GM18508 (cell line): ENCODE measurements around the gene RIN2.

Experiments used
- ATAC-seq: cut with Tn5 transposase; IDR thresholded peaks from one replicate; pipeline ENCODE4 v1.9.1; 2021; ENCODE audit warnings: moderate number of reproducible peaks; ENCODE audit not compliant: insufficient read depth, unreplicated experiment

The RIN2 gene

GRCh38 chr20:19761841-19762240, 3.8 kb downstream of the RIN2 start:
- no peak for ATAC-seq

- ATAC-seq = no peak
Observed at GRCh38 chr20:19764207-19764606, 6.1 kb downstream of the RIN2 start.

GRCh38 chr20:19765266-19765665, 7.2 kb downstream of the RIN2 start:
- no peak for ATAC-seq

- no peak for ATAC-seq
Observed at GRCh38 chr20:19765913-19766312, 7.9 kb downstream of the RIN2 start.

- ATAC-seq = no peak
Observed at GRCh38 chr20:19767070-19767469, 9.0 kb downstream of the RIN2 start.

GRCh38 chr20:19768325-19768842, 10.3 kb downstream of the RIN2 start:
- ATAC-seq = no peak

- ATAC-seq = no peak
Observed at GRCh38 chr20:19769507-19769906, 11.4 kb downstream of the RIN2 start.

GRCh38 chr20:19770375-19770774, 12.3 kb downstream of the RIN2 start:
- no peak for ATAC-seq

- no peak for ATAC-seq
Observed at GRCh38 chr20:19771031-19771430, 13.0 kb downstream of the RIN2 start.

- ATAC-seq = no peak
Observed at GRCh38 chr20:19773471-19773870, 15.4 kb downstream of the RIN2 start.

GRCh38 chr20:19774135-19774933, 16.3 kb downstream of the RIN2 start:
- ATAC-seq = no peak

GRCh38 chr20:19775353-19776253, 17.5 kb downstream of the RIN2 start:
- no peak for ATAC-seq

- ATAC-seq = no peak
Observed at GRCh38 chr20:19777315-19777714, 19.3 kb downstream of the RIN2 start.

- ATAC-seq = no peak
Observed at GRCh38 chr20:19777981-19778380, 19.9 kb downstream of the RIN2 start.

GRCh38 chr20:19778404-19778803, 20.3 kb downstream of the RIN2 start:
- no peak for ATAC-seq

- peak; percentile 65 for ATAC-seq
Observed at GRCh38 chr20:19779634-19780033, 21.6 kb downstream of the RIN2 start.

- ATAC-seq = no peak
Observed at GRCh38 chr20:19780261-19780660, 22.2 kb downstream of the RIN2 start.

- no peak for ATAC-seq
Observed at GRCh38 chr20:19781235-19781634, 23.2 kb downstream of the RIN2 start.

GRCh38 chr20:19782669-19783068, 24.6 kb downstream of the RIN2 start:
- ATAC-seq = no peak

- no peak for ATAC-seq
Observed at GRCh38 chr20:19783966-19784401, 25.9 kb downstream of the RIN2 start.

GRCh38 chr20:19784511-19785172, 26.6 kb downstream of the RIN2 start:
- no peak for ATAC-seq
